Endometrial microvascular endothelial cells (primary cell): ENCODE measurements around the gene OR2J1. TPM values are rescaled to one million over a fixed set of nuclear protein-coding genes. Genes with fewer than 3 reads are reported as not detected.
"Not testable (repeated sequence)": the region's sequence is repeated elsewhere in the genome, so short reads cannot be mapped to it uniquely, and the experiment has no call there.

Experiments
- in situ Hi-C: cut with HindIII; loops from 2 replicates; pipeline ENCODE4 v1.10.0; 2017; ENCODE audit warnings: low sequenced_read_pairs, low pct_unique_long_range_greater_than_20kb; ENCODE audit errors: inconsistent ontology term
- total RNA-seq: library from RNA; depleted of rRNA; stranded (reverse); fragments of >200 nt; gene quantifications from one replicate; pipeline ENCODE4 v1.2.3, GENCODE V29; 2015; ENCODE audit errors: inconsistent ontology term

OR2J1 gene
- not detected for total RNA-seq

GRCh38 chr6:29099190-29099589 is at the start of gene OR2J1:
Gene OR2J1 (plus strand): TSS chr6:29099490. CDS start chr6:29100943, 1,453 bp downstream.
- in situ Hi-C loops, result no loop called here

- in situ Hi-C loops, result no loop called here
These were observed 47.6 kb upstream of the OR2J1 start for GRCh38 chr6:29051680-29052079.

GRCh38 chr6:29071831-29072723 is 27.2 kb upstream of the OR2J1 start:
- in situ Hi-C loops, result no loop called here

GRCh38 chr6:29079203-29079602 is 20.1 kb upstream of the OR2J1 start:
- in situ Hi-C loops, result no loop called here

GRCh38 chr6:29081312-29081711 is 18.0 kb upstream of the OR2J1 start:
- in situ Hi-C loops, result no loop called here

GRCh38 chr6:29082457-29082856 is 16.8 kb upstream of the OR2J1 start:
- in situ Hi-C loops, result no loop called here

GRCh38 chr6:29087213-29087612 is 12.1 kb upstream of the OR2J1 start, which contains the start of gene OR2B3:
Gene OR2B3 (minus strand): TSS chr6:29087313. CDS start chr6:29087248, 65 bp downstream.
- in situ Hi-C loops, result no loop called here

- in situ Hi-C loops, result no loop called here
These were observed 6.3 kb upstream of the OR2J1 start for GRCh38 chr6:29092957-29093356.

- in situ Hi-C loops, result no loop called here
These were observed 1.5 kb upstream of the OR2J1 start for GRCh38 chr6:29097803-29098202.

- in situ Hi-C loops, result no loop called here
These were observed 8.5 kb downstream of the OR2J1 start, which contains the start of gene OR2J3 for GRCh38 chr6:29107758-29108157. Gene OR2J3 (plus strand): TSS chr6:29108058. CDS start chr6:29111891, 3,833 bp downstream.

GRCh38 chr6:29112135-29112534 is 12.8 kb downstream of the OR2J1 start:
- in situ Hi-C loops, result no loop called here

GRCh38 chr6:29114964-29115363 is 15.7 kb downstream of the OR2J1 start:
- in situ Hi-C loops, result not testable (repeated sequence)

GRCh38 chr6:29129326-29130012 is 30.2 kb downstream of the OR2J1 start:
- in situ Hi-C loops, result no loop called here

- in situ Hi-C loops, result no loop called here
These were observed 31.4 kb downstream of the OR2J1 start for GRCh38 chr6:29130644-29131043.

- in situ Hi-C loops, result no loop called here
These were observed 32.4 kb downstream of the OR2J1 start for GRCh38 chr6:29131691-29132090.

GRCh38 chr6:29137724-29138123 is 38.4 kb downstream of the OR2J1 start:
- in situ Hi-C loops, result no loop called here

GRCh38 chr6:29141606-29142005 is 42.3 kb downstream of the OR2J1 start:
- in situ Hi-C loops, result no loop called here

GRCh38 chr6:29142309-29142708 is 43.0 kb downstream of the OR2J1 start:
- in situ Hi-C loops, result no loop called here

- in situ Hi-C loops, result no loop called here
These were observed 46.9 kb downstream of the OR2J1 start for GRCh38 chr6:29146179-29146578.

- in situ Hi-C loops, result no loop called here
These were observed 47.8 kb downstream of the OR2J1 start for GRCh38 chr6:29147074-29147473.
